Renal pelvis (tissue), 4 donors: ENCODE data around the gene FREM2. TPM values are rescaled to one million over a fixed set of nuclear protein-coding genes. Genes with fewer than 3 reads are reported as not detected.

ENCODE experiments used
- DNase-seq: peaks from one replicate; pipeline ENCODE4 v3.0.0-alpha.2; 2013
- polyA plus RNA-seq, 3 donors: library from polyadenylated mRNA; unstranded; fragments of 120-200 nt; gene quantifications; one replicate each; pipeline ENCODE4 v1.2.1, GENCODE V29; 2013; ENCODE audit not compliant: insufficient read length in 3 of 3

FREM2 gene
- polyA plus RNA-seq, 3 donors: 47.4 to 48.2 (median 48.1) TPM

DNA sequence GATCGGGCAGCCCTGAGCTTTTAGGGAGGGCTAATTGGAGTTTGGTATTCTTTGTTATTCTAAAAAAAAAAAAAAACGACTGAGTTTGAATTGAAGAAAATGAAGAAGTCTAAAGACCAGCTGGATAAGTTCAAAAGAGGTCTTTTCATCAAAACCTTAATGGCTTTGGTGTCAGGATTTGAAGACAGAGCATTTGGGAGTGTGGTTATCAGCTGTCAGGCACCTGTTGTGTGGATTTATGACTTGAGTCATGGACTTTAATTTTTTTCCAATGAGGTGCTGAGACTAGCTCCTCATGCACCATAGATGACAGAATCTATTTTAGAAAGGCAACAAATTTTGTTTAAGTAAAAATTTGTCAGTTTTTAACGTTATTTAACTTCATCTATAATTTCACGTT is 72.5 kb downstream of the FREM2 start:
- no peak for DNase-seq

DNA sequence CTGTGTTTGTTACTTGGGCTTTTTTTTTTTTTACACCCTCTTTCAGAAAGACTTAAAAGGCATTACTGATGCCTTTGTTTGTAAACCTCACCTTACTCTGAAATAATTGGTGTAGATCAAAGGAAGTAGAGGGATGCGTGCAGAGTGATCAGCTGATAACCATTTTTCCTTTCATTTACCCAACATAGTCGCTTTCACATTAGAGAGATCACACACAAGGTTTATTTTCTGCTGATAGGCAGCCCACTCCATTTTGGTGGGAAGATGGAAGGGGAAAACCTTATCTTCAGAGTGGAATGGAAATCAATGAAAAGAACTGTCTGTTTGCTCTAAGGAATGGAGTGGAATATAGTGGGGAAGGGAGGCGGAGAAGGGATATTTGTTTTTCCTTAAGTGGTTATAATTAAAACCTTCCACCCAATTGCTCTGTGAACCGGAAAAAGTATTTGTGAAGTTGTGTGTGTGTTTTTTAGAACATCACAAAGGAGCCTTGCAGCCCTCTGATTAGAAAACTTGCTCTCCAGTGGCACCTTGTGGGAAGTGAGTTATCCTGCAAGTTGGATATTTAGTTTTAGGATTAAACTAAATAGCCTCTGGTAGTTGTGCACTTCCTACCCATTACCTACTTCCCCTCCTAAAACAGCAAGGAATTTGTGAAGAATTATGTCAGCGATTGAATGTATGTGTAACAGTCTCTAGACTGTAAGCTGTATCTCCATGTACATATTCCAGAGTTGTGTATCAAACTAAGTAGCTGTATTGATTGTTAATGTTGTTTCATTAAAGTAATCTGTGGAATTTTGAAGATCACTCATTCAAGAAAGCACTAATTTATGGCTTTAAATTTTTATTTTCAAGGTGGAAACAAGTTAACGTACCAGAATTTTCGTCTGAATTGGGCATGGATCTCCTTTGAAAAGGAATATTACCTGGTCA is 76.8 kb downstream of the FREM2 start:
- peak; percentile 61 for DNase-seq

DNA sequence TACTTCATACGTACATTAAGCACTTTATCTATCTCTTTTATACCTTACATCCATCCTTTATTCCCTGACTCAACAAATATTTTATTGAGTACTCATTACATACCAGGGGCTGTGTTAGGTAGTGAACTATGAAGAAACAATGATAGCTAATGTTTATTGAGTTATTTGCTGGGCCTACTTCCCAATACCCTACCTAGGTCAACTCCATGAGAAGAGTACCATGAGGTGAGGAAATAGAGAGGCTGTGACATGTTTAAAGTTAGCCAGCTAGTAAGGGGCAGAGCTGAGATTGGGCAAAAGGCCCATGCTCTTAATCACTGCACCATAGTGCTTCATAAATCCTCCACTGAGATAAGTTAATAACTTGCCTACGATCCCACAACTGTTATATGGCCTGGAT is 79.9 kb downstream of the FREM2 start:
- DNase-seq: no peak

DNA sequence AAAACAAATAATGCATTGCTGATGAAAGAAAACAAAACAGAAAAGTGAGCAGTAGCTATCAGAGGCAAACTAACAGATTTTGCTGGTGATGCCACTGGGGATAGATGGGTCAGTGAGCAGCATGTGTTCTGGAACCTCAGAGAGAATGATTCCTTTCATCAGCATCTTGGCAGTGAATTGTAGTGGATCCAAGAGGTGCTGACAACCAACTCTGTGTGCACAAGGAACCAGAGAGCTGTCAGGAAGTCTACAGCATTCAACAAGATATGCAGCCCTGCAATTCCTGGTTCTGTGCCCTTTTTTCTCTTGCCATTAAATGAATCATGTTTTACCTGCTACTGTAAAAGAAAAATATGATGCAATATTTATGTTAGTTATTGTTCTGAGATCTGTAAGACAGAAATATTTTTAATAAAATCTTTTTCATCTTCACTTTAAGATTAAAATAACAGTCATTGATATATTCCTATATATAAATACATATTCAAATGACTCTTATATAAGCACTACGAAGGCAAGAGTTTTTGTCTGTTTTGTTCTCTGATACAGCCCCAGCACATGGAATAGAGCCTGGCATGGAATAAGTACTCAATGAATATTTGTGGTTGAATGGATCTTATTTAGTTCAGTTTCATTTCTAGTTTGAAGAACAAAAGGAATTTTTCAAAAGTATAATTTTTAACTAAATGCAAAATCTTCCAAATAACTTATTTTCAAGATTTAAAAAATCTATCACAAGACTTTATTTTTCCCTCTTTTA is 80.8 kb downstream of the FREM2 start:
- no peak for DNase-seq

DNA sequence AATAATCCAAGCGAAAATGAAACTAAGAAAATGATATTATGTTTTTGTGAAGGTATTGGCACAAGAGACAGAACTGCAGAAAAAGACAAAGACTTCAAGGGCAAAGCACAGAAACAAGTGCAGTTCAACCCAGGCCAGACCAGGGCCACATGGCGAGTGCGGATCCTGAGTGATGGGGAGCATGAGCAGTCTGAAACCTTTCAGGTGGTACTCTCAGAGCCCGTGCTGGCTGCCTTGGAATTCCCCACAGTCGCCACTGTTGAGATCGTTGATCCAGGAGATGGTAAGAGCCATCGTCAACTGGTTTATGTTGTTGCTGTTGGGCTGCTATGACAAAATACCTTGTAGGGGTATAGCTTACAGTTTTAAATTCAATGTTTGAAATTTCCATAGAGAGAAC is 82.6 kb downstream of the FREM2 start:
- no peak for DNase-seq

DNA sequence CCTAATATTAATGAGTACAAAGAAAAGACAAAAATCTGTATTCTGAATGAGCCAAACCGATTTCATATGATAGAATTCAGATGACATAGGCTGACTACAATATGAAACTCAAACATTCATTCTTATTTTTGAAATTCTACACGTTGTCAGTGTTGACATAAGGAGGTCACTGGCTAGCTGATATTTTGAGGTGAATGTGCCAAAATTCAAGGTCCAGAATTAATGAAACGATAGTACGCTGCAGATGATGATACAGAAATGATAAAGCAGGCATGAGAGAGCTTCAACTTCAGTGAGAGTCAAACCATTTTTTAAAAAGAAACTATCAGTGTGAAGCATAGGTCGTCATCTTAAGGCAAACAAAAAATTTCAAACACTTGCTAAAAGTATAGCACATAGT is 88.2 kb downstream of the FREM2 start:
- DNase-seq: no peak

DNA sequence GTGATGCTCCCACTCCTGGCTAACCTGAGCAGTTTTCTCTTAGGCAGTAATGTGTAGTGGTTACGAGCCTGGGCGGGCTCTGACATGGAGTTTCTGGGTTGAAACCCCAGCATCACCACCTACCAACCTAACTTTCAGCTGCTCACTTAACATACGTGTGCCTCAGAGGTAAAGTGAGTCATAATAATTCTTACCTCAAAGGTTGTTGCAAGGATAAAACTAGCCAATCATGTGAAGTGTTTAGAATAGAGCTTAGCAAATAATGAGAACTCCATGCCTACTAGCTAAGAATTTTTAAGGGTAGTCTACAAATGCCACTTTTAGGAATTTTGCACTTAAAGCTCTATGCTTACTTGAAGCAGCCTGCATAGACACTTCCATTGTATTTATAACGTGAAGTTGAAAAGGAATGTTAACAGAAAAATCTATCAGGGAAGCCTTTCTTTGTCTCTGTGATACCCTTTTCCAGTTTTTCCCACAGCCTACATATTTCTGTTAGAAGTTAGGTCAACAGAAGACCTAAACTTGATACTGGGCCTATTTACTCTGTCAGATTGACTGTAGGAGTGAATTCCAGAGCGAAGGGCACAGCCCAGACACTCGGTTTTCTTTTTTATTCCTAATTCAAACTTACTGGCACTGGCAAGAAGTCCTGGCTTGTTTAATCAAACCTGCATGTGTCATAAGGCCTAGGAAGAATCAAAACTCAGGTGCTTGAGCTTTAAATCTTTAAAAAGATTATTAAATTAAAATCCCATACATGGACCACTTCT is 90.7 kb downstream of the FREM2 start:
- peak; percentile 10 for DNase-seq

DNA sequence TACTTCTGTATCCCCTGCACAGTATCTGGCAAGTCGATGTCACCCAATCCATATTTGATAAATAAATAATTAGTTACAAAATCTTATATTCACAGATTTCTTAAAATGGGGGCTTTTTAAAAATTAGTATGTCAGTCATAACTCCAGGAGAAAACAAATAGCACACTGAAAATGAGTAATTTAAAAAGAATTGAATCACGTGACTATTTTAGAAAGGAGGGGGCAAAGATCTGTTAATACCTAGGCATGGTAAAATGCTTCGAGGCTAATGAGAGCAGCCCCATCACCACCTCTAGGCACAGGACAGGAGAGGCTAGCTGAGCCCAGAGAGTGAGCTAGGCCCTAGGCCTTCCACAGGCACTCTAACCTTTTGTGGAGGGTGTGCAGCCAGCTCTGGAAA is 94.7 kb downstream of the FREM2 start:
- DNase-seq: no peak

DNA sequence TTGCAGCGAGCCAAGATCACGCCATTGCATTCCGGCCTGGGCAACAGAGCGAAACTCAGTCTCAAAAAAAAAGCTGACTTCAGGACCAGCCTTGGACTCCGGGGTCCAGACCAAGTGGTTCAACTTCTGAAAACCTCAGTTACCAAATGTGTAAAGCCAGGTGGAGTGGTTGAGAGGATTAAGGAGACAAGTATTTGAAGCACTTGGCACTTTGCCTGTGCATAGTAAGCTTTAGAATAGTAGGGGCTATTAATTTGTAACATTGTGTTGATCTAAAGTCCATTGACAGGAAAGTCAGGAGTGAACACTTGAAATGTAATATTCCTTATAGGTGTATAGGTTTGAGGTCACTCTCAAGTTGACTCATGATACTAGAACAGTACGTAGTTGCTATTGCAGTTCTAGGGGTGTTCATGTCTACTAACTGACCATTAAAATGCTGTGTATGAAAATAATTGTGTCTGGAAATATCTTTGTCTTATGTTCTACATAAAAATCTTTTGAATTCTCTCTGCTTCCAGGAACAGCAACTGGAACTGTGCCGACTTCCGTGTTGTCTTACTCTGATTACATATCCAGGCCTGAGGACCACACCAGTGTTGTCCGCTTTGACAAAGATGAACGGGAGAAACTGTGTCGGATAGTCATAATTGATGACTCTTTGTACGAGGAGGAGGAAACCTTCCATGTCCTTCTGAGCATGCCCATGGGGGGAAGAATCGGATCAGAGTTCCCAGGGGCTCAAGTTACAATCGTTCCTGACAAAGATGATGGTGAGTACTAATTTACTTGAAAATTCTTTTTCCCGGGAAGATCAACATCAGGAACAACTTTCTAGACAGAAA is 97.4 kb downstream of the FREM2 start:
- peak; percentile 59 for DNase-seq

DNA sequence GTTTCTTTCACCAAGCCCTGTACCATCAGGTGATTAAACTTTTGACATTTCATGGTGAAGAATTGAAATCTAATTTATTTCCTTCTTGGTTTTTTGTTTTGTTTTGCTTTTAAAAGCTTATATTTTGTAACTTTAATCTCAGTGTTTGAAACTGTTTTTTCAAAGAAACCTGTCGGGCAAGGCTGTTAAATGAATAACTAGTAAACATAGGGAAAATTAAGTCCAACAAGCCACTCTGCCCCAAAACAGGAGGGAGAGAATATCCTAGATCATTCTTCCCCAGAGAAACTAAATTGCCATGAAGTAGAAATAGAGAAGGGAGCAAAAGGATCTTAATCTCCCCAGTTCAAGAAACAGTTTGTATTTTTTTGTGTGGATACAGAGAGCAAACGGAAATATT is 98.2 kb downstream of the FREM2 start:
- no peak for DNase-seq

DNA sequence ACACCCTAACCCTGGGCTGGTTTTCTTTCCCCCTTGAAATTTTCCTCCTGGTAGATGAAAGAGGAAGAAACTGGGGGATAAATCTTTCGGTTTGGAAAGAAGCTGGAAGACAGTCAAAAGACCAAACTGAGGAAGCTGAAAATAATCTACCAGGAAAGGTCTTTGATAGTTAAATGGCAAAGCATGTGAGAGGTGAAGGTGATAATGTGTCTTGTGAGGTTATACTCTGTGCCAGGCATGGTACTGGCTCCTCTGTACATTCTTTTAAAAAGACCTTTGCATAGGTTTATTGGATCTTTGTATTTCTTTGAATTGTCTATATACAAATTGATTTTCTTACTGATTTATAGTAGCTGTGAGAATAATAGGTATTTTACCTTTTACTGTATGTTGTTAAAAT is 98.6 kb downstream of the FREM2 start:
- DNase-seq: no peak

DNA sequence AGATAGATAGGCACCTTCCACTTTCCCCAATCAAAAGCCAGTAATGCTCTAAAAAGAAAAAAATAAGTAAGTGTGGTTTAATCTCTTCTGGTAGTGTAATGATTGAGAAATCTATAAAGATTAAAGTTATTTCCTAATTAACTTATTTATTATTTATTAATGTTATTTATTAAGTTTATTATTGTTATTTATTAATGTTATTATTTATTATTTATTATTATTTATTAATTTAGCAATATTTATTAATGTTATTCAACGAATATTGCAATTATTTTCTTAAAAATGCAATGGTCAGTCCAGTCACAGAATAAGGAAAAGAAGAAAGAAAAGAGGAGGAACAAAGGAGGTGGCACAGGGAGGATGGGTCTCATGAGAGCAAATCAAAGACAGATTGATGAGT is 100.7 kb downstream of the FREM2 start:
- DNase-seq: no peak

DNA sequence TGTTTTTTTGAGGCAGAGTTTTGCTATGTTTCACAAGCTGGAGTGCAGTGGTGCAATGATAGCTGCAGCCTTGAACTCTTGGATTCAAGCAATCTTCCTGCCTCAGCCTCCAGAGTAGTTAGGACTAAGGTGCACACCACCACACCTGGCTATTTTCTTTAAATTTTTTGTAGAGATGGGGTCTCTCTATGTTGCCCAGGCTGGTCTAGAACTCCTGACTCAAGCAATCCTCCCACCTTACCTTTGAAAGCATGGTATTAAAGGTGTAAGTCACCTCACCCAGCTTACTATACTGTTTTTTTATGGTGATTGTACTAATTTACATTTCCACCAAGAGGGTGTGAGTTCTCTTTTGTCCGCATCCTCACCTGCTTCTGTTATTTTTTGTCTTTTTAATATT is 110.0 kb downstream of the FREM2 start:
- DNase-seq: no peak

DNA sequence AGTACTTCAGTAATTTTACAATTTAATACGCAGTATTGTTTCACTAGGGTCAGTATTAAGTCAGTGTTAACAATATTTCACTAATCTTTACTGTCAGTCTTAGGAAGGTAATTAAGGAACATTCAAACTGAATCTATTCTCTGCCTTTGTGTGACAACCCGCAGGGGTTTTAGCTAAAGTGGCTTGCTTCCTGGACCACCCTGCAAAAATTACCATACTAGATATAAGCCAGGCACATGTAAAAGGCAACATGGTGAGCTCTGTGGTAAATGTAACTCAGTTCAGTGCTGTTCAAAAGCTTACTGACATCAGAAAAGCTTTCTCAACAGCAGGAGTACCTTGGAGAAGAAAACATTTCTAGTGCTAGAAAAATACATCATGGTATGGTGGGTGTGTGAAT is 116.7 kb downstream of the FREM2 start:
- no peak for DNase-seq

DNA sequence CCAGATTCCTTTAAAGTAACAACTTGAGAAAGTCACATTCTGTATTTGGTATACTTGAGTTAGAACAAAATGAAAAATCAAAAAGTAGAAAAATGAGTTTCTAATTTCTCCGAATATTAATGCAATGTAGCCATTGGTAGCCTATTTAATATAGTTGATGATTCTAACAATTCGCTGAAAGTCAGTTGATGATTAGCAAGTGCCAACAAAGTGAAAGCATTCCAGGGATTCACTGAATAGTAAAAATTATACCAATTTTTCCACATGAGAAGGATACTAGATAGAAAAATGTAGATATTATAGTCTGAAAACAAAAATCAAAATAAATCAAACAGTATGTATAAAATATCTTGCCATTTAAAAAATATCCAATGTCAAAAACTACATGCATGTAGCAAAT is 117.2 kb downstream of the FREM2 start:
- no peak for DNase-seq

DNA sequence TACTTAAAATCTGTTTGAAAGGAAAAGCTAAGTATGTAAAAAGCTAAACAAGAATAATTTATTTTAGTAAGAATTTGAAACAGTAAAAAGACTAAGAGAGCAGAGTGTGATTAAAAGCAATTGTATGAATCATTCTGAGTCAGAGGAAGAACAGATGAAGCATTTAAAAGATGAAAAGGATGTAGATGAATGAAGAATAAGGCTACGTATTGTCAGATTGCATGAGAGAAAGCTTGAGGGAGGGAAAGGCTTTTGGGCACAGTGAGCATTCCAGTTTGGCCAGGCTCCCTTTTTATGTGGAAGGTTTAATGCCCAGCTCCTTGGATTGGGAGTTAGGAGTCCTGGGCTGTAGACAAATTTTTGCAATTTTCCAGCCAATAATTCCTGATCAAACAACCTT is 117.7 kb downstream of the FREM2 start:
- no peak for DNase-seq

DNA sequence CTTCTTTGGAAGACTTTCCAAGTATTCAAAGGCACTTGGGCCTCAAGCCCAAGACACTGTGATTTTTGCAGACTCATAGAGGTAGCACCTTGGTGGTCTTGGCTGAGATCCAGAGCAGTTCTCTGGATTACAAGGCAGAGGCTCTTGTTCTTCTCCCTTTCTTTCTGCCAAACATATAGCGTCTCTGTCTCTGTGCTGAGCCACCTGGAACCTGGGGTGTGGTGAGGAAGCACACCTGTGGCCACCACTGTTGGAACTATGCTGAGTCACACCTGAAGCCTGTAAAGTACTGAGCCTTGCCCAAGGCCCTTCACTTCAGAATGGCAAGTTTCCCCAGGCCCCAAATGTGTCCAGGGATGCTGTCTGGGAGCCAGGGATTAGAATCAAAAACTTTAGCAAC is 127.5 kb downstream of the FREM2 start:
- no peak for DNase-seq

DNA sequence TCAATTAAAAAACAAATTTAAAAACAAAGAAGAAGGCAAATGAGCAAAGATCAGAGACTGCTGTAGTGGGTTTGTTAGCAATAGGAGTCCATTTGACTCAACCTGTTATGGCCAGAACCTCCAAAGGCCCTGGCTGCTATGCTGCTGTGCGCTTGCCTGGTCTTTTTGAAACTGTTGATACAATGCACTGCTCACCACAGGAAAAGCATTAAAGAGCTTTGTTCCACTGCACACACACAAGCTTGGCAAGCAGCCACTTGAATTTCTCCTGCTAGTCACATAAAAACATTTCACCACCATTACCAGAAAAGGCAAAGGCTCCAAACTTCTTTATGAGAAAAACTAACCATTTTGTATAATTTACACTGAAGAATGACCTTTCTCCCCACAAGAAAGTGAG is 132.2 kb downstream of the FREM2 start:
- DNase-seq: peak; percentile 51

DNA sequence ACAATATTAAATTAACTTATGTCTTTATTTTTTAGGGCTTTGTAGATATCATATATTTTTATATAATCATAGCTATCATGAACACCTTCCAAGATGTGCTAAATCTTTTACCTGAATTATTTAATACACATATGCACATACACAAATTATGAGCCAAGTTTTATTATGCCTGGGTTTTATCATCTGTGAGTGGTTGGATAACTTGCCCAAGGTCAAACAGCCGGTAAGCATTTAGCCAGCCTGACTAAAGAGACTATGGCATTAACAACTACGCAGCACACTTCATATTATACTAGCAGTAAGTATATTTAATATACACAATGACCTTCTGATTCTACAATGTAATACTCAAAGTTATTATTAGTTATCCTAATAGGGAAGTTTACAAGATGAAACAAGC is 132.7 kb downstream of the FREM2 start:
- no peak for DNase-seq

DNA sequence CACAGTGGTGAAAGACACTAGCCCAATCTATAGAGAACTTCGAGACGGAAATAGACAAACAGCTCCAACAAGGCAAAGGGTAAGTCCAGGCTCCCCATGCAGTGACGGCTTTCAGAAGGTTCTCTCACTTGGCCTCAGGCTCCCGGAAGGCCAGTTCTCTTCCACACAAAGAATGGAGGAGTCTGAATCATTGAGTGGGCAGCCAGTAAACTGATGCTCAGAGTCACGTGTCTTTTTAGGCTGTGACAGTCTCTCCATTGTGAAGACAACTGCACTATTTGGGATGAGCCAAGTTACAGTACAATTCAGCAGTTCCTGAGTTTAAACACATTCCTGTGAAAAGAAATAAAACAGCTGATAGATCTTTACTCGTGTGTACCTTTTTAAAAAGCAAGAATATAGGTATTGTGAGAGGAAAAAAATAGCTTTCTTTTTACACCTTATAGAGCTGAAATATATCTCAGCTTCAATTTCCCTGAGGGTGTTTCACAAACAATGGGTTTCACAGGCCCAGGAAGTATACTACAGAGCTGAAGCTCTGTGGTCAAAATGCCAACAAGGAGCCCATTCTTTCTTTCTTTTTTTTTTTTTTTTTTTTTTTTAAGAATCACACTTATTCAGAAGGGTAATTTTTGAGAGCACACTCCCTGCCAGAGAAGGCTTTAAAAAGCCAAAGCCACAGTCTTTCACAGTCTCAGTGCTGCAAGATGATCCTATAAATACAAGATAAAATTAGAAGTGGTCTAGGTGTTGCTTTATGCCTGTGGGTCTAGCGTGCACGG is 135.1 kb downstream of the FREM2 start:
- DNase-seq: no peak

DNA sequence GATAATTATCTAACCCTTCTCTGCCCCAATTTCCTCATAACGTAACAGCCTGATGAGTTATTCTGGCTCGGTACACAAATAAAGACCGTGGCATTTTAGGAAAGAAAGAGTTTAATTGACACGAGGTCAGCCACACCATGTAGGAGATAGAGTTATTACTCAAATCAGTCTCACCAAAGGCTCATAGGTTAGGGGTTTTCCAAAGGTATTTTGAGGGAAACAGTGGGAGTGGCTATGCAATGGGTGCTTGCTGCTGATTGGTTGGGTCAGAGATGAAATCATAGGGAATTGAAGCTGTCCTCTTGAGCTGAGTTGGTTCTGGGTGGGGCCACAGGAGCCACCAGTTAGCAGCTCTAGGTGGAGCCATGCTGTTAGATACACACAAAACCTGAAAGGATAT is 137.5 kb downstream of the FREM2 start:
- no peak for DNase-seq
